Suprapubic skin (tissue), 4 donors: Measurements from ENCODE around the gene SERPINB1. TPM values are rescaled to one million over a fixed set of nuclear protein-coding genes. Genes with fewer than 3 reads are reported as not detected.
A peak's percentile ranks its signal among the peaks of the same experiment; 100 is the strongest.
"Not testable (repeated sequence)": the region's sequence is repeated elsewhere in the genome, so short reads cannot be mapped to it uniquely, and the experiment has no call there.

ENCODE experiments used
- DNase-seq, 2 donors: peaks; one replicate each; pipeline ENCODE4 v3.0.0-alpha.2; 2019; ENCODE audit warnings: low spot score in 2 of 2
- H3K27ac ChIP-seq: fragments of 200-600 bp; sonication (generic); one replicate; pipeline ENCODE4 v1.5.1; 2019
- H3K27me3 ChIP-seq: fragments of 200-600 bp; sonication (generic); one replicate; pipeline ENCODE4 v1.5.1; 2019
- H3K36me3 ChIP-seq: fragments of 200-600 bp; sonication (generic); one replicate; pipeline ENCODE4 v1.5.1; 2019
- H3K4me1 ChIP-seq: fragments of 200-600 bp; sonication (generic); one replicate; pipeline ENCODE4 v1.5.1; 2019
- H3K4me3 ChIP-seq: fragments of 200-600 bp; sonication (generic); one replicate; pipeline ENCODE4 v1.5.1; 2019; ENCODE audit warnings: mild to moderate bottlenecking
- H3K9me3 ChIP-seq: fragments of 200-600 bp; sonication (generic); one replicate; pipeline ENCODE4 v1.5.1; 2019
- CTCF ChIP-seq, 2 donors: fragments of 200-600 bp in 1 of 2; fragments of 450-650 bp in 1 of 2; sonication (generic) in 1 of 2; IDR thresholded peaks; one replicate each; pipeline ENCODE4 v1.5.1; 2016 to 2019; ENCODE audit warnings: antibody characterized with exemption in 2 of 2, mild to moderate bottlenecking in 1 of 2, moderate library complexity in 1 of 2
- EP300 ChIP-seq: sonication (generic); formaldehyde crosslinking; IDR thresholded peaks from one replicate; pipeline ENCODE4 v1.6.1; 2017; ENCODE audit warnings: antibody characterized with exemption
- POLR2A ChIP-seq, 2 donors: fragments of 450-650 bp; IDR thresholded peaks; one replicate each; pipeline ENCODE4 v1.6.1; 2017; ENCODE audit warnings: antibody characterized with exemption in 2 of 2, mild to moderate bottlenecking in 2 of 2, moderate library complexity in 2 of 2
- POLR2AphosphoS5 ChIP-seq, 3 donors: sonication (generic); formaldehyde crosslinking; IDR thresholded peaks; one replicate each; pipeline ENCODE4 v1.6.1; 2017; ENCODE audit warnings: antibody characterized with exemption in 3 of 3
- WGBS: methylation state at CpG from one replicate; pipeline ENCODE4 v1.1.5; 2018; 5-methylcytosine and 5-hydroxymethylcytosine counted together
- total RNA-seq, 4 donors: library from RNA; depleted of rRNA; stranded (reverse); fragments of >200 nt; gene quantifications; one replicate each; pipeline ENCODE4 v1.1.0, GENCODE V29; 2016

SERPINB1 gene
- total RNA-seq, 4 donors from 2014 or later: 11.8 to 20.6 (median 16.9) TPM

DNA sequence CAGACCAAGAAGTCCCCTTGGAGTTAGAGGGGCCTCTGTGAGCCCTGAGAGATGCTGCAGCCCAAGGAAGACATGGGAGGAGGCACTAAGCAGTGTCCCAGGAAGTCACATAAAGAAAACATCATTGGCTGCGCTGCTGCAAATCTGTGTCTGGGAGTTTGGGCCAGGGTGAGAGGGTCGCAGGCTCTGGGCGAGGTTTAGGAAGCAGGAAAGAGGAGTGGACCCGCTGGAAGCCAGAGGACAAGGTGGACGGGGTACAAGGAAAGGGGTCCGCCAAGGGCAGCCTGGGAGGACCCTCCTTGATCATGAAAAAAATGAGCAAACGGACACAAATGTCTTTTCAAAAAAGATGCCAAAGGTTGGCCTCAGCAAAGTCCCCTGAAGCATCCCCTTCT, 15.5 kb upstream of the SERPINB1 start:
- Histone ChIP-seq H3K27ac (no peak overlapping the region), H3K4me3 (no peak overlapping the region), H3K9me3 (no peaks in the 10 kb centered on the region), H3K36me3 (no peaks in the 10 kb centered on the region), H3K4me1 (peaks cover 28% of the 10 kb centered on the region), H3K27me3 (no peaks in the 10 kb centered on the region)
- no peak for TF ChIP-seq CTCF (IDR thresholded peaks at IDR 0.05)
- TF ChIP-seq EP300: no peak
- WGBS: 97% methylated on average over 7 of the region's 7 CpGs
- DNase-seq: no peak

- Histone ChIP-seq H3K4me1 (peaks cover 28% of the 10 kb centered on the region), H3K4me3 (no peak overlapping the region), H3K27ac (peak overlapping the region; percentile 67), H3K9me3 (no peaks in the 10 kb centered on the region), H3K36me3 (no peaks in the 10 kb centered on the region), H3K27me3 (no peaks in the 10 kb centered on the region)
- no peak for DNase-seq
- 82% methylated on average over 13 of the region's 13 CpGs for WGBS
- TF ChIP-seq EP300: no peak
- no peak for TF ChIP-seq CTCF (IDR thresholded peaks at IDR 0.05)
- TF ChIP-seq POLR2AphosphoS5 (IDR thresholded peaks at IDR 0.05): no peak
- no peak for TF ChIP-seq POLR2A (IDR thresholded peaks at IDR 0.05)
Measured at GRCh38 chr6:2855061-2855519, 13.4 kb upstream of the SERPINB1 start.

GRCh38 chr6:2854396-2854982, 12.8 kb upstream of the SERPINB1 start:
- Histone ChIP-seq H3K9me3 (no peaks in the 10 kb centered on the region), H3K4me3 (peak overlapping the region; percentile 39), H3K27me3 (no peaks in the 10 kb centered on the region), H3K4me1 (peaks cover 28% of the 10 kb centered on the region), H3K36me3 (no peaks in the 10 kb centered on the region), H3K27ac (peak overlapping the region; percentile 67)
- TF ChIP-seq CTCF (IDR thresholded peaks at IDR 0.05) (no peak), POLR2A (IDR thresholded peaks at IDR 0.05) (peak in 1 of 2 donors; percentile 22), EP300 (no peak), POLR2AphosphoS5 (IDR thresholded peaks at IDR 0.05) (no peak)
- 67% methylated on average over 11 of the region's 11 CpGs for WGBS
- no peak for DNase-seq

DNA sequence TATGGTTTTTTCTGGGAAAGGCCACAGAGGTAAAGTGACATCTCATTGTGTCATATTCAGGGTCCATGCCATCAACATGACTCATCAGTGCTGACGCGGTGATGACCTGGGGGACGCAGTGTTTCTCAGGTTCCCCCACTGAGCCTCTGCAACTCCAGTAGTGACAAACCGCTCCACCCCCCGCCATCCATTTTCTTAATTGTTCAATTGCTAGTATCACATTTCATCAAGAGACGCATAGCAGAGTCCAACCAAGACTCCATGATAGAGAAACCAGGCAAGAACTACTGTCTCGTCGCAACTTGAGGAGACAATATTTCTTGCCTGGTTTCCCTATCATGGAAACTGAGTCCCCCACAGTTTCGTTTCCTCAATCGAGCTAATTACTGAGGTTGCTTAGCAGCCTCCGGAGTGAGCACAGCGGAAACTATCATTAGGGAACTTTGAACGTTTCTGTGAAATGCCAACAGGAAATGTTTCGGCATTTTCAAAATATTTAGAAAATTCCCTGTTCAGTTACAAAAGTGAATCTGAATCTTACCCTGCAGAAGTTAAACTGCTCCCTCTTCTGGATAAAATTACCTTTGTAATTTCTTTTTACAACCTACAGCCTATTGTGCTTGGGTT, 12.2 kb upstream of the SERPINB1 start:
- TF ChIP-seq POLR2A (IDR thresholded peaks at IDR 0.05) (no peak), CTCF (IDR thresholded peaks at IDR 0.05) (peak in 1 of 2 donors; percentile 10)
- Histone ChIP-seq H3K9me3 (no peaks in the 10 kb centered on the region), H3K4me1 (peaks cover 28% of the 10 kb centered on the region), H3K27me3 (no peaks in the 10 kb centered on the region), H3K36me3 (no peaks in the 10 kb centered on the region), H3K27ac (peak overlapping the region; percentile 67), H3K4me3 (peak overlapping the region; percentile 39)
- 10% methylated on average over 14 of the region's 14 CpGs for WGBS
- DNase-seq: peak in 1 of 2 donors; percentile 83

DNA sequence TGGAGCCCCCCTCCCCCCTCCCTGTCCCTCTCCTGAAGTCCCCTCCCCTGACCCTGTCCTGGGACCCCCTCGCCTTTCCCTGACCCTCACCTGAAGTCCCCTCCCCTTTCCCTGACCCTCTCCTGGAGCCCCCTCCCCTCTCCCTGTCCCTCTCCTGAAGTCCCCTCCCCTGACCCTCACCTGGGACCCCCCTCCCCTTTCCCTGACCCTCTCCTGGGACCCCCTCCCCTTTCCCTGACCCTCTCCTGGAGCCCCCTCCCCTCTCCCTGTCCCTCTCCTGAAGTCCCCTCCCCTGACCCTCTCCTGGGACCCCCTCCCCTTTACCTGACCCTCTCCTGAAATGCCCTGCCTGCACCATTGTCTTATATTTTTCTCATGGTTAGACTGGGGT, 11.7 kb upstream of the SERPINB1 start:
- Histone ChIP-seq H3K4me3 (peak overlapping the region; percentile 39), H3K4me1 (peaks cover 24% of the 10 kb centered on the region)

More for the DNA sequence above, 11.7 kb upstream of the SERPINB1 start:
- not testable (repeated sequence) for H3K27me3 ChIP-seq, H3K9me3 ChIP-seq, DNase-seq, H3K36me3 ChIP-seq
- H3K27ac ChIP-seq: peak overlapping the region; percentile 67
- 83% methylated on average over 1 of the region's 1 CpG for WGBS
